ENCODE data around the gene KRT2.

Gene KRT2

GRCh38 chr12:52675301-52675701 is 23.3 kb upstream of the KRT2 start:
- no peak overlapping the region for H3K27ac ChIP-seq
- no peak overlapping the region for H2AFZ ChIP-seq
- no peak overlapping the region for H3K4me2 ChIP-seq (ENCODE audit: low read length)
- H3K4me1 ChIP-seq = no peaks in the 10 kb centered on the region
- no peak overlapping the region for H3K4me3 ChIP-seq (ENCODE audit: low read depth, low read length)
- H3K9me3 ChIP-seq (ENCODE audit: control insufficient read depth, low read length) = no peaks in the 10 kb centered on the region
- no peaks in the 10 kb centered on the region for H3K36me3 ChIP-seq (ENCODE audit: control insufficient read depth, insufficient read depth, low read length)
- no peak overlapping the region for H3K9ac ChIP-seq
- no peaks in the 10 kb centered on the region for H3K79me2 ChIP-seq
- no peaks in the 10 kb centered on the region for H3K27me3 ChIP-seq (ENCODE audit: control insufficient read depth, insufficient read depth, low read length)
- no peak for TF ChIP-seq CTCF (IDR thresholded peaks at IDR 0.05)

GRCh38 chr12:52674433-52674775 is 22.4 kb upstream of the KRT2 start:
- TF ChIP-seq CTCF (IDR thresholded peaks at IDR 0.05) = no peak
- Histone ChIP-seq H3K4me3 (ENCODE audit: low read depth, low read length) (no peak overlapping the region), H3K36me3 (ENCODE audit: control insufficient read depth, insufficient read depth, low read length) (no peaks in the 10 kb centered on the region), H3K27me3 (ENCODE audit: control insufficient read depth, insufficient read depth, low read length) (no peaks in the 10 kb centered on the region), H3K9me3 (ENCODE audit: control insufficient read depth, low read length) (no peaks in the 10 kb centered on the region), H2AFZ (no peak overlapping the region), H3K4me1 (no peaks in the 10 kb centered on the region), H3K27ac (no peak overlapping the region), H3K9ac (no peak overlapping the region), H3K4me2 (ENCODE audit: low read length) (no peak overlapping the region), H3K79me2 (no peaks in the 10 kb centered on the region)

- no peak for TF ChIP-seq CTCF (IDR thresholded peaks at IDR 0.05)
- no peaks in the 10 kb centered on the region for H3K79me2 ChIP-seq
- H3K27me3 ChIP-seq (ENCODE audit: control insufficient read depth, insufficient read depth, low read length) = no peaks in the 10 kb centered on the region
- no peaks in the 10 kb centered on the region for H3K36me3 ChIP-seq (ENCODE audit: control insufficient read depth, insufficient read depth, low read length)
- H3K4me3 ChIP-seq (ENCODE audit: low read depth, low read length) = no peak overlapping the region
- no peak overlapping the region for H3K4me2 ChIP-seq (ENCODE audit: low read length)
- no peaks in the 10 kb centered on the region for H3K4me1 ChIP-seq
- no peak overlapping the region for H2AFZ ChIP-seq
- H3K9ac ChIP-seq = no peak overlapping the region
- H3K9me3 ChIP-seq (ENCODE audit: control insufficient read depth, low read length) = no peaks in the 10 kb centered on the region
- no peak overlapping the region for H3K27ac ChIP-seq
Observed at GRCh38 chr12:52673713-52674432, 21.9 kb upstream of the KRT2 start.

GRCh38 chr12:52673217-52673616 is 21.2 kb upstream of the KRT2 start:
- Histone ChIP-seq H2AFZ (no peak overlapping the region), H3K9ac (no peak overlapping the region), H3K4me3 (ENCODE audit: low read depth, low read length) (no peak overlapping the region), H3K27me3 (ENCODE audit: control insufficient read depth, insufficient read depth, low read length) (no peaks in the 10 kb centered on the region), H3K4me1 (no peaks in the 10 kb centered on the region), H3K36me3 (ENCODE audit: control insufficient read depth, insufficient read depth, low read length) (no peaks in the 10 kb centered on the region), H3K79me2 (no peaks in the 10 kb centered on the region), H3K9me3 (ENCODE audit: control insufficient read depth, low read length) (no peaks in the 10 kb centered on the region), H3K4me2 (ENCODE audit: low read length) (no peak overlapping the region), H3K27ac (no peak overlapping the region)
- no peak for TF ChIP-seq CTCF (IDR thresholded peaks at IDR 0.05)

GRCh38 chr12:52672321-52672933 is 20.4 kb upstream of the KRT2 start:
- Histone ChIP-seq H3K36me3 (ENCODE audit: control insufficient read depth, insufficient read depth, low read length) (no peaks in the 10 kb centered on the region), H3K27me3 (ENCODE audit: control insufficient read depth, insufficient read depth, low read length) (no peaks in the 10 kb centered on the region), H3K27ac (no peak overlapping the region), H3K4me3 (ENCODE audit: low read depth, low read length) (no peak overlapping the region), H3K9ac (no peak overlapping the region), H3K79me2 (no peaks in the 10 kb centered on the region), H3K9me3 (ENCODE audit: control insufficient read depth, low read length) (no peaks in the 10 kb centered on the region), H2AFZ (no peak overlapping the region), H3K4me1 (no peaks in the 10 kb centered on the region), H3K4me2 (ENCODE audit: low read length) (no peak overlapping the region)
- TF ChIP-seq CTCF (IDR thresholded peaks at IDR 0.05) = no peak
